Gastroesophageal sphincter (tissue), 3 donors: ENCODE measurements around the gene SEMA3D.

Experiments used
- EP300 ChIP-seq: sonication (generic); formaldehyde crosslinking; IDR thresholded peaks from one replicate; pipeline ENCODE4 v1.6.1; 2017; ENCODE audit warnings: antibody characterized with exemption, mild to moderate bottlenecking
- POLR2A ChIP-seq, 2 donors: fragments of 450-650 bp; IDR thresholded peaks; one replicate each; pipeline ENCODE4 v1.6.1; 2017; ENCODE audit warnings: antibody characterized with exemption in 2 of 2, mild to moderate bottlenecking in 2 of 2, moderate library complexity in 1 of 2
- POLR2AphosphoS5 ChIP-seq: sonication (generic); formaldehyde crosslinking; IDR thresholded peaks from one replicate; pipeline ENCODE4 v1.6.1; 2017; ENCODE audit warnings: antibody characterized with exemption
- TF ChIP-seq, protein P1 (sequence below), 4 experiments: fragments of 200-600 bp in 2 of 4; fragments of 450-650 bp in 2 of 4; sonication (generic) in 1 of 4; IDR thresholded peaks; one replicate each; pipeline ENCODE4 v1.5.1; 2017 to 2019; ENCODE audit warnings: antibody characterized with exemption in 4 of 4, mild to moderate bottlenecking in 2 of 4, moderate library complexity in 2 of 4

DNA sequence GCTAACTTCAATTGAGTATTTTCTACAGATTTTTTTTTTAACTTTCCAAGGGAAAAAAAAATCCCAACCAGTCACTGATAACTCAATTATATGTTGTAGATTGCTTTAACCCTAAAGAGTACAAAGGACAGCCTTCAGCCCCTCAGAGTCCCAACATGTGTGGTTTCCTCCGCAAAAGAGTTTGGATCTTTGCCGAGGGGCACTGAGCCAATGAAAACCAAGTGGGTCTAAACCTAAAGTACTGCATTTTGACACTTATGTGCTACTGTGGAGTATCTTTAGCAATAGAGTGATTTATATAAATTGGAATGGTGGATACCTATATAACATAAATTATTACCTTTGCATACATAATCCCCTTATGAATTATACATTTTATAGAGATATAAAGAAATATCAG is 91.5 kb downstream of the SEMA3D start:
- TF ChIP-seq, protein P1, sequence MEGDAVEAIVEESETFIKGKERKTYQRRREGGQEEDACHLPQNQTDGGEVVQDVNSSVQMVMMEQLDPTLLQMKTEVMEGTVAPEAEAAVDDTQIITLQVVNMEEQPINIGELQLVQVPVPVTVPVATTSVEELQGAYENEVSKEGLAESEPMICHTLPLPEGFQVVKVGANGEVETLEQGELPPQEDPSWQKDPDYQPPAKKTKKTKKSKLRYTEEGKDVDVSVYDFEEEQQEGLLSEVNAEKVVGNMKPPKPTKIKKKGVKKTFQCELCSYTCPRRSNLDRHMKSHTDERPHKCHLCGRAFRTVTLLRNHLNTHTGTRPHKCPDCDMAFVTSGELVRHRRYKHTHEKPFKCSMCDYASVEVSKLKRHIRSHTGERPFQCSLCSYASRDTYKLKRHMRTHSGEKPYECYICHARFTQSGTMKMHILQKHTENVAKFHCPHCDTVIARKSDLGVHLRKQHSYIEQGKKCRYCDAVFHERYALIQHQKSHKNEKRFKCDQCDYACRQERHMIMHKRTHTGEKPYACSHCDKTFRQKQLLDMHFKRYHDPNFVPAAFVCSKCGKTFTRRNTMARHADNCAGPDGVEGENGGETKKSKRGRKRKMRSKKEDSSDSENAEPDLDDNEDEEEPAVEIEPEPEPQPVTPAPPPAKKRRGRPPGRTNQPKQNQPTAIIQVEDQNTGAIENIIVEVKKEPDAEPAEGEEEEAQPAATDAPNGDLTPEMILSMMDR (IDR thresholded peaks at IDR 0.05), result no peak
- no peak for TF ChIP-seq POLR2AphosphoS5
- TF ChIP-seq EP300, result no peak
- TF ChIP-seq POLR2A (IDR thresholded peaks at IDR 0.05), result no peak
